ENCODE results near the gene CDH7.

- TF ChIP-seq POLR2A (IDR thresholded peaks at IDR 0.05), result no peak
- TF ChIP-seq, protein P1, sequence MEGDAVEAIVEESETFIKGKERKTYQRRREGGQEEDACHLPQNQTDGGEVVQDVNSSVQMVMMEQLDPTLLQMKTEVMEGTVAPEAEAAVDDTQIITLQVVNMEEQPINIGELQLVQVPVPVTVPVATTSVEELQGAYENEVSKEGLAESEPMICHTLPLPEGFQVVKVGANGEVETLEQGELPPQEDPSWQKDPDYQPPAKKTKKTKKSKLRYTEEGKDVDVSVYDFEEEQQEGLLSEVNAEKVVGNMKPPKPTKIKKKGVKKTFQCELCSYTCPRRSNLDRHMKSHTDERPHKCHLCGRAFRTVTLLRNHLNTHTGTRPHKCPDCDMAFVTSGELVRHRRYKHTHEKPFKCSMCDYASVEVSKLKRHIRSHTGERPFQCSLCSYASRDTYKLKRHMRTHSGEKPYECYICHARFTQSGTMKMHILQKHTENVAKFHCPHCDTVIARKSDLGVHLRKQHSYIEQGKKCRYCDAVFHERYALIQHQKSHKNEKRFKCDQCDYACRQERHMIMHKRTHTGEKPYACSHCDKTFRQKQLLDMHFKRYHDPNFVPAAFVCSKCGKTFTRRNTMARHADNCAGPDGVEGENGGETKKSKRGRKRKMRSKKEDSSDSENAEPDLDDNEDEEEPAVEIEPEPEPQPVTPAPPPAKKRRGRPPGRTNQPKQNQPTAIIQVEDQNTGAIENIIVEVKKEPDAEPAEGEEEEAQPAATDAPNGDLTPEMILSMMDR (IDR thresholded peaks at IDR 0.05), result no peak
Observed at GRCh38 chr18:65704046-65704445, 46.8 kb upstream of the CDH7 start.

Measured in thyroid gland (tissue), 4 donors.